ENCODE data around the gene HMGCR. TPM values are rescaled to one million over a fixed set of nuclear protein-coding genes. Genes with fewer than 3 reads are reported as not detected.
A peak's percentile ranks its signal among the peaks of the same experiment; 100 is the strongest.

HMGCR gene
- total and polyA plus RNA-seq, 9 of the 15 experiments (the other 6 are each of a cell fraction or from before 2014, with no cell fraction given) = 29.5 to 155 (median 61.5) TPM

DNA sequence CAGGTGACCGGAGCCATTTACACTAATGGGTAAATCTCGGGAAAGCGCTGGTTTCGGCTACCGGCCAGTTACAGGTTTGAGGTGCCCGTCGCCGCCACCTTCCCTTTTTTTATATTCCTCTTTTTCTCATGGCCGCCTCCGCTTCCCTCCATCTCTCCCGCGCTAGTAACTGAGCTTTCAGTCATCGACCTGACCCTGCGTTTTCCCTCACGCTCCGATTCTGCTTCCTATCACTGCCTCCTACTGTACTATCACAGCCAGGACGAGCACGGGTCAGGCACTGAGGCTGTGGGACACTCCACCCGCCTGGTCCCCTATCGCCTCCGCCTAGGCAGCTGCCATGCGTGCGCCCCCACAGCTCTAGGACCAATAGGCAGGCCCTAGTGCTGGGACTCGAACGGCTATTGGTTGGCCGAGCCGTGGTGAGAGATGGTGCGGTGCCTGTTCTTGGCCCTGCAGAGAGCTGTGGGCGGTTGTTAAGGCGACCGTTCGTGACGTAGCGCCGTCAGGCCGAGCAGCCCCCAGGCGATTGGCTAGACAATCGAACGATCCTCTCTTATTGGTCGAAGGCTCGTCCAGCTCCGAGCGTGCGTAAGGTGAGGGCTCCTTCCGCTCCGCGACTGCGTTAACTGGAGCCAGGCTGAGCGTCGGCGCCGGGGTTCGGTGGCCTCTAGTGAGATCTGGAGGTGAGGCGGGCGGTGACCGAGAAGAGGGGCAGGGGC is at the start of gene HMGCR (continued):
- TF ChIP-seq SETDB1 (IDR thresholded peaks at IDR 0.05; ENCODE audit: low read length) (no peak), SLC30A9 (CRISPR knock-in tag; IDR thresholded peaks at IDR 0.05) (no peak), SP2 (IDR thresholded peaks at IDR 0.05; ENCODE audit: extremely low read depth, low read depth, low read length, poor library complexity, severe bottlenecking) (peak; percentile 29), MTF1 (CRISPR knock-in tag; IDR thresholded peaks at IDR 0.05; ENCODE audit: borderline replicate concordance) (no peak), SMAD3 (CRISPR knock-in tag; conservative IDR thresholded peaks at IDR 0.05) (no peak), YBX1 (IDR thresholded peaks at IDR 0.05) (no peak), NFATC3 (IDR thresholded peaks at IDR 0.05) (no peak), ARID2 (IDR thresholded peaks at IDR 0.05) (no peak), HEY1 (CRISPR knock-in tag; IDR thresholded peaks at IDR 0.05; ENCODE audit: borderline replicate concordance) (no peak), C11orf30 (IDR thresholded peaks at IDR 0.05; ENCODE audit: low read depth) (peak; percentile 73), ZNF311 (CRISPR knock-in tag; IDR thresholded peaks at IDR 0.05) (no peak), HMG20B (CRISPR knock-in tag; IDR thresholded peaks at IDR 0.05) (no peak), ATF7 (IDR thresholded peaks at IDR 0.05) (peak; percentile 90), ZNF24 (IDR thresholded peaks at IDR 0.05) (no peak), ZNF165 (CRISPR knock-in tag; IDR thresholded peaks at IDR 0.05; ENCODE audit: borderline replicate concordance) (no peak), PHTF2 (CRISPR knock-in tag; IDR thresholded peaks at IDR 0.05) (no peak), CSDE1 (IDR thresholded peaks at IDR 0.05) (peak in 1 of 2 experiments; percentile 91; a peak in 2 of 4 replicates), DPF2 (IDR thresholded peaks at IDR 0.05) (peak; percentile 66), SIX5 (IDR thresholded peaks at IDR 0.05; ENCODE audit: borderline replicate concordance in 1 of 2, insufficient read depth in 1 of 2, low read depth in 1 of 2, low read length in 2 of 2) (no peak), ZNF77 (CRISPR knock-in tag; IDR thresholded peaks at IDR 0.05) (no peak), PURB (CRISPR knock-in tag; IDR thresholded peaks at IDR 0.05; ENCODE audit: low read depth) (no peak), GTF2E2 (tag; IDR thresholded peaks at IDR 0.05) (no peak), TRIM24 (IDR thresholded peaks at IDR 0.05) (no peak; a peak in 1 of 4 replicates)
- TF ChIP-seq, protein P1, sequence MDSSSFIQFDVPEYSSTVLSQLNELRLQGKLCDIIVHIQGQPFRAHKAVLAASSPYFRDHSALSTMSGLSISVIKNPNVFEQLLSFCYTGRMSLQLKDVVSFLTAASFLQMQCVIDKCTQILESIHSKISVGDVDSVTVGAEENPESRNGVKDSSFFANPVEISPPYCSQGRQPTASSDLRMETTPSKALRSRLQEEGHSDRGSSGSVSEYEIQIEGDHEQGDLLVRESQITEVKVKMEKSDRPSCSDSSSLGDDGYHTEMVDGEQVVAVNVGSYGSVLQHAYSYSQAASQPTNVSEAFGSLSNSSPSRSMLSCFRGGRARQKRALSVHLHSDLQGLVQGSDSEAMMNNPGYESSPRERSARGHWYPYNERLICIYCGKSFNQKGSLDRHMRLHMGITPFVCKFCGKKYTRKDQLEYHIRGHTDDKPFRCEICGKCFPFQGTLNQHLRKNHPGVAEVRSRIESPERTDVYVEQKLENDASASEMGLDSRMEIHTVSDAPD (CRISPR knock-in tag; IDR thresholded peaks at IDR 0.05) = no peak
- TF ChIP-seq, protein P2, sequence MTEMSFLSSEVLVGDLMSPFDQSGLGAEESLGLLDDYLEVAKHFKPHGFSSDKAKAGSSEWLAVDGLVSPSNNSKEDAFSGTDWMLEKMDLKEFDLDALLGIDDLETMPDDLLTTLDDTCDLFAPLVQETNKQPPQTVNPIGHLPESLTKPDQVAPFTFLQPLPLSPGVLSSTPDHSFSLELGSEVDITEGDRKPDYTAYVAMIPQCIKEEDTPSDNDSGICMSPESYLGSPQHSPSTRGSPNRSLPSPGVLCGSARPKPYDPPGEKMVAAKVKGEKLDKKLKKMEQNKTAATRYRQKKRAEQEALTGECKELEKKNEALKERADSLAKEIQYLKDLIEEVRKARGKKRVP (CRISPR knock-in tag; IDR thresholded peaks at IDR 0.05) = no peak
- TF ChIP-seq, protein P3, sequence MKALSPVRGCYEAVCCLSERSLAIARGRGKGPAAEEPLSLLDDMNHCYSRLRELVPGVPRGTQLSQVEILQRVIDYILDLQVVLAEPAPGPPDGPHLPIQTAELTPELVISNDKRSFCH (CRISPR knock-in tag; IDR thresholded peaks at IDR 0.05) = no peak
- TF ChIP-seq, protein P3 (tag; IDR thresholded peaks at IDR 0.05) = no peak

All from K562 (cell line).